HCT116 (cell line): ENCODE data around the gene CDK2. TPM values are rescaled to one million over a fixed set of nuclear protein-coding genes. Genes with fewer than 3 reads are reported as not detected.

ENCODE experiments used
- ATAC-seq: fragments of 200-7000 bp; cut with Tn5 transposase; 2 replicates; pipeline ENCODE4 v1.9.1; 2020; ENCODE audit warnings: mild to moderate bottlenecking, moderate library complexity
- BruUV-seq: library from RNA; stranded (reverse); fragments of 400-500 nt; replicated peaks from 2 replicates; lab custom pipeline; 2021; lab: Mats Ljungman, UMichigan
- CTCF ChIA-PET: fragments of 300-600 bp; sonication (Branson Sonifier 250); formaldehyde crosslinking; loops from one replicate; lab custom pipeline; 2021; ENCODE audit warnings: antibody characterized with exemption; lab: Charles Lee
- POLR2A ChIA-PET: fragments of 300-600, 350-600 bp; sonication (Branson Sonifier 250); formaldehyde crosslinking; loops from one replicate; lab custom pipeline; 2021; ENCODE audit warnings: antibody characterized with exemption; lab: Charles Lee
- RAD21 ChIA-PET, 2 experiments: fragments of 300-600 bp; sonication (Branson Sonifier 250); formaldehyde crosslinking; loops; one replicate each; lab custom pipeline; 2023; ENCODE audit warnings: low total read pairs in 2 of 2; ENCODE audit not compliant: uncharacterized antibody in 2 of 2, unreplicated experiment in 2 of 2, low non-redundant PET in 1 of 2; lab: Charles Lee
- DNase-seq: peaks from one replicate; pipeline ENCODE4 v3.0.0-alpha.2; 2010; ENCODE audit warnings: low read depth, low spot score
- H2AFZ ChIP-seq: fragments of 200-600 bp; shearing (Covaris generic), sonication (generic); 2 replicates; pipeline ENCODE4 v1.6.1; 2017; ENCODE audit warnings: low read depth, mixed run types, mixed read lengths, antibody characterized with exemption, low read length; ENCODE audit not compliant: poor library complexity, severe bottlenecking
- H3K27ac ChIP-seq: 2 replicates; pipeline ENCODE4 v1.5.1; 2012; ENCODE audit warnings: low read depth, low read length
- H3K27me3 ChIP-seq: fragments of 200-600 bp; sonication (generic); 2 replicates; pipeline ENCODE4 v1.6.1; 2016; ENCODE audit warnings: mixed run types, low read length, mixed read lengths; ENCODE audit not compliant: insufficient read depth
- H3K36me3 ChIP-seq, 2 experiments: fragments of 200-500 bp in 1 of 2; fragments of 200-600 bp in 1 of 2; sonication (Bioruptor generic) in 1 of 2; sonication (generic) in 1 of 2; 2 replicates each; pipeline versions ENCODE4 v1.5.1 to v1.6.1; 2014 to 2016; ENCODE audit warnings: low read length in 2 of 2, inconsistent platforms in 1 of 2, mixed read lengths in 1 of 2, mixed run types in 1 of 2; ENCODE audit not compliant: insufficient read depth in 2 of 2, control insufficient read depth in 1 of 2
- H3K4me1 ChIP-seq, 2 experiments: fragments of 200-600 bp in 1 of 2; sonication (generic) in 1 of 2; 2 replicates each; pipeline versions ENCODE4 v1.5.1 to v1.6.1; 2012 to 2017; ENCODE audit warnings: low read length in 2 of 2, inconsistent platforms in 1 of 2, mild to moderate bottlenecking in 1 of 2, mixed read lengths in 1 of 2, mixed run types in 1 of 2, moderate library complexity in 1 of 2; ENCODE audit not compliant: insufficient read depth in 2 of 2, control insufficient read depth in 1 of 2
- H3K4me2 ChIP-seq: fragments of 200-600 bp; sonication (generic); 2 replicates; pipeline ENCODE4 v1.6.1; 2017; ENCODE audit warnings: mixed run types, low read length, mixed read lengths
- H3K4me3 ChIP-seq, 2 experiments: fragments of 200-600 bp in 1 of 2; sonication (generic) in 1 of 2; replicated peaks in 1 of 2; 2 replicates each; pipeline ENCODE4 v1.5.1; 2011 to 2016; ENCODE audit warnings: low read length in 2 of 2, control low read depth in 1 of 2, low read depth in 1 of 2, mild to moderate bottlenecking in 1 of 2, mixed read lengths in 1 of 2, mixed run types in 1 of 2
- H3K79me2 ChIP-seq: fragments of 200-600 bp; sonication (generic); 2 replicates; pipeline ENCODE4 v1.6.1; 2017; ENCODE audit warnings: mild to moderate bottlenecking, mixed run types, low read length, moderate library complexity, mixed read lengths; ENCODE audit not compliant: insufficient read depth
- H3K9ac ChIP-seq: fragments of 200-600 bp; sonication (generic); 2 replicates; pipeline ENCODE4 v1.6.1; 2016; ENCODE audit warnings: low read length, mixed read lengths
- H3K9me2 ChIP-seq: fragments of 200-600 bp; sonication (generic), shearing (Covaris generic); 2 replicates; pipeline ENCODE4 v1.6.1; 2017; ENCODE audit warnings: mixed run types, mild to moderate bottlenecking, moderate library complexity; ENCODE audit not compliant: insufficient read depth
- H3K9me3 ChIP-seq, 2 experiments: fragments of 200-500 bp in 1 of 2; fragments of 200-600 bp in 1 of 2; sonication (Bioruptor generic) in 1 of 2; sonication (generic) in 1 of 2; 2 replicates each; pipeline ENCODE4 v1.6.1; 2014 to 2017; ENCODE audit warnings: low read length in 2 of 2, mixed read lengths in 2 of 2, inconsistent platforms in 1 of 2, low read depth in 1 of 2, mild to moderate bottlenecking in 1 of 2, mixed run types in 1 of 2, moderate library complexity in 1 of 2; ENCODE audit not compliant: control insufficient read depth in 1 of 2, insufficient read depth in 1 of 2
- H4K20me1 ChIP-seq: fragments of 200-600 bp; sonication (generic), shearing (Covaris generic); 2 replicates; pipeline ENCODE4 v1.6.1; 2017; ENCODE audit warnings: mixed run types, mild to moderate bottlenecking, moderate library complexity; ENCODE audit not compliant: insufficient read depth
- CTCF ChIP-seq, 3 experiments: fragments of 200-600 bp in 1 of 3; sonication (generic) in 1 of 3; IDR thresholded peaks in 2 of 3; conservative IDR thresholded peaks in 1 of 3; 2 replicates each; pipeline ENCODE4 v1.5.1; 2012 to 2017; ENCODE audit warnings: low read depth in 2 of 3, low read length in 2 of 3, antibody characterized with exemption in 1 of 3, borderline replicate concordance in 1 of 3, control low read depth in 1 of 3, mild to moderate bottlenecking in 1 of 3, mixed read lengths in 1 of 3, mixed run types in 1 of 3, moderate library complexity in 1 of 3; ENCODE audit not compliant: insufficient read depth in 1 of 3
- EZH2phosphoT487 ChIP-seq: fragments of 200-600 bp; IDR thresholded peaks from 2 replicates; pipeline ENCODE4 v1.6.1; 2018; ENCODE audit warnings: antibody characterized with exemption, borderline replicate concordance
- FOSL1 ChIP-seq: IDR thresholded peaks from 2 replicates; pipeline ENCODE4 v1.6.1; 2012; ENCODE audit warnings: low read depth
- POLR2A ChIP-seq: IDR thresholded peaks from 2 replicates; pipeline ENCODE4 v1.7.0; 2011; ENCODE audit warnings: borderline replicate concordance; ENCODE audit not compliant: insufficient read depth, insufficient read length; ENCODE audit errors: extremely low read depth
- POLR2AphosphoS5 ChIP-seq: IDR thresholded peaks from 2 replicates; pipeline ENCODE4 v1.6.1; 2011; ENCODE audit warnings: mild to moderate bottlenecking, low read depth, low read length, moderate library complexity
- RAD21 ChIP-seq: IDR thresholded peaks from 2 replicates; pipeline ENCODE4 v1.6.1; 2012; ENCODE audit warnings: low read depth, mild to moderate bottlenecking
- REST ChIP-seq: IDR thresholded peaks from 2 replicates; pipeline ENCODE4 v1.6.1; 2012; ENCODE audit warnings: low read depth
- YY1 ChIP-seq: IDR thresholded peaks from 2 replicates; pipeline ENCODE4 v1.6.1; 2011; ENCODE audit warnings: low read length, low read depth, moderate library complexity, mild to moderate bottlenecking; ENCODE audit not compliant: insufficient replicate concordance; ENCODE audit errors: extremely low read depth
- intact Hi-C: fragments of 100-400 bp; cut with micrococcal nuclease; formaldehyde crosslinking; loops from 2 replicates; pipeline ENCODE4 v1.10.0; 2022
- total RNA-seq: library from RNA; stranded (reverse); gene quantifications from one replicate; pipeline ENCODE4 v1.2.1, GENCODE V29; 2021; ENCODE audit not compliant: unreplicated experiment

Gene CDK2
- total RNA-seq, 1 experiment from 2014 or later = 90.9 TPM

- intact Hi-C loops = loop anchor here (5.0 kb wide), 1 partner anchor 109 kb away; the partner anchor contains the start of gene RPS26
- no peaks in the 10 kb centered on the region for H3K9me2 ChIP-seq
- H3K4me3 ChIP-seq = peak overlapping the region; percentile 71 to 74
- POLR2A ChIA-PET = interaction anchor here (0.8 to 1.9 kb wide), 4 partner anchors 13 to 171 kb away, joined by 3 to 7 read pairs (median 3); partner anchors contain the start of genes DNAJC14, PA2G4 and RAB5B
- no TSS peak for BruUV-seq
- CTCF ChIA-PET = interaction anchor here (1.1 to 2.1 kb wide), 3 partner anchors 62 to 195 kb away, joined by 3 to 10 read pairs (median 4); no protein-coding TSS in a partner anchor
- ATAC-seq = peak; percentile 31
- H3K9me3 ChIP-seq = no peaks in the 10 kb centered on the region
- H2AFZ ChIP-seq = no peak overlapping the region
- TF ChIP-seq YY1 (no peak), POLR2AphosphoS5 (peak; percentile 56)
- TF ChIP-seq, all 23 proteins: peak for 1
- no peaks in the 10 kb centered on the region for H3K79me2 ChIP-seq
- H4K20me1 ChIP-seq = no peaks in the 10 kb centered on the region
- H3K4me1 ChIP-seq = peaks cover 27 to 67% of the 10 kb centered on the region in 2 experiments
- no peaks in the 10 kb centered on the region for H3K36me3 ChIP-seq
- H3K4me2 ChIP-seq = peak overlapping the region; percentile 91
- DNase-seq = peak; percentile 22
- RAD21 ChIA-PET = no interaction called here
- H3K27ac ChIP-seq = peak overlapping the region; percentile 54; the same call in 1 of the 2 replicates
- H3K9ac ChIP-seq = peak overlapping the region; percentile 73
- H3K27me3 ChIP-seq = no peaks in the 10 kb centered on the region
These were observed 33.3 kb upstream of the CDK2 start for GRCh38 chr12:55933169-55933798.

- ChIA-PET CTCF (interaction anchor here (1.1 to 1.2 kb wide), 2 partner anchors 62 to 114 kb away, joined by 3 to 4 read pairs; no protein-coding TSS in a partner anchor), POLR2A (interaction anchor here (1.1 to 1.2 kb wide), 2 partner anchors 14 to 170 kb away, joined by 3 read pairs; partner anchors contain the start of gene PA2G4), RAD21 (no interaction called here)
- no peaks in the 10 kb centered on the region for H3K27me3 ChIP-seq
- no peaks in the 10 kb centered on the region for H4K20me1 ChIP-seq
- peak overlapping the region; percentile 54; the same call in 1 of the 2 replicates for H3K27ac ChIP-seq
- no TSS peak for BruUV-seq
- intact Hi-C loops = loop anchor here (5.0 kb wide), 1 partner anchor 108 kb away; the partner anchor contains the start of gene RPS26
- H3K4me1 ChIP-seq = peaks cover 22 to 62% of the 10 kb centered on the region in 2 experiments
- ATAC-seq (no peak), DNase-seq (no peak)
- no peaks in the 10 kb centered on the region for H3K36me3 ChIP-seq
- no peak overlapping the region for H2AFZ ChIP-seq
- no peaks in the 10 kb centered on the region for H3K9me2 ChIP-seq
- H3K9me3 ChIP-seq = no peaks in the 10 kb centered on the region
- H3K4me2 ChIP-seq = peak overlapping the region; percentile 91
- no peaks in the 10 kb centered on the region for H3K79me2 ChIP-seq
- peak overlapping the region; percentile 73; the same call in 1 of the 2 replicates for H3K9ac ChIP-seq
- peak overlapping the region in 1 of 2 experiments; percentile 74; a peak in 1 of 4 replicates for H3K4me3 ChIP-seq
- TF ChIP-seq EZH2phosphoT487 (no peak), RAD21 (no peak), FOSL1 (no peak), CTCF (IDR thresholded peaks at IDR 0.05 in 2 of 3, conservative IDR thresholded peaks at IDR 0.05 in 1 of 3; ENCODE audit: borderline replicate concordance in 1 of 3, insufficient read depth in 1 of 3, low read depth in 2 of 3, low read length in 2 of 3) (no peak), POLR2AphosphoS5 (no peak), POLR2A (no peak), REST (no peak), YY1 (no peak)
These were observed 32.6 kb upstream of the CDK2 start for GRCh38 chr12:55933799-55934742.
